SK-N-MC (cell line): ENCODE data around the gene DALRD3.

Experiments
- EZH2 ChIP-seq: fragments of 200-600 bp; sonication (generic); IDR thresholded peaks from one replicate; pipeline ENCODE4 v1.6.1; 2017; ENCODE audit warnings: antibody characterized with exemption
- FOXP2 ChIP-seq: optimal IDR thresholded peaks from 2 replicates; pipeline ENCODE3; 2011; ENCODE audit warnings: mild to moderate bottlenecking, moderate library complexity; ENCODE audit not compliant: insufficient read depth; ENCODE audit errors: extremely low read length, control extremely low read depth
- POLR2AphosphoS5 ChIP-seq: IDR thresholded peaks from 2 replicates; pipeline ENCODE4 v1.6.1; 2012; ENCODE audit warnings: mild to moderate bottlenecking, low read depth, low read length, borderline replicate concordance

- TF ChIP-seq EZH2, result no peak
- TF ChIP-seq POLR2AphosphoS5, result no peak
- no peak for TF ChIP-seq FOXP2
Measured at GRCh38 chr3:49013738-49014660, 4.4 kb downstream of the DALRD3 start.
